ENCODE measurements around the gene GRM6.

Gene GRM6

DNA sequence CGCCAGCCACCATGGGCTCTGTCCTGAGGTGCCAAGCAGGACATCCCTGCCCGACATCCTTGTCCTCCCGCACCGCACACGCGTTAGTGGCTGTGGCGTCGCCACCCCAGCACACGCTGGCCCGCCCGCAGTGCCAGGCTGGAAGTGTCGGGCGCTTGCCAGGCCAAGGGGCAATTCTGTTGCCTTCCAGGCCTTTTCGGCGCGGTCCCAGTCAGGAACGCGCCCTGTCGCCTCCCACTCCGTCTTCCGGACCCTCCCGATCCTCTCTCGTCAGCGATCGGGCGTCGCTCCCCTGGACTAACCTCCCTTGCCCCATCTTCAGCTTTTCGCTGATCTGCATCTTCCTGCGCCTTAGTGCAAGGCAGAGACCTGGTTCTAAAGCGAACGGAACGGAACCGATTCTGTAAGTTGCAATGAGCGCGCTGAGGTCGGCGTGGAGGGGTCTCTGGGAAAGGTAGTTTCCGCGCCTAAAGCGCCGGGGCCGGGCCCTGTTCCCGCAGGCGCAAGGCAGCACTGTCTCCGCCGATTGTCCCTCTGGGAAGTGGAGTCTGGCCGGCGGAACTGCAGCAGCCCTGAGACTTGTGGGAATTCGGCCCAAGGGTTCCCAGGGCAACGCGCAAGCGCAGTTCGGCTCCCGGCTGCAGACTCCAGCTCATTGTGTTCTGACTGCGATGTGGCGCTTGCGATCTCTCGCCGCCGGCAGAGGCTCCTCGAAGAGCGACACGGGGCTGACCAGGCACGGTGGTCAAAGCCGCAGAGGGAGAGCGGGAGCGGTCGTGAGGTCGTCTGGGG is 54.4 kb downstream of the GRM6 start, which contains the start of gene ZNF454:
TSS of gene ZNF454 (plus strand) at position 630 of the 792 bp plus-strand sequence. CDS start 1,594 bp downstream, outside the sequence.
- H3K4me3 ChIP-seq (ENCODE audit: low read depth, low read length), result no peak within 1 kb of the TSS
- no peak for TF ChIP-seq CTCF (IDR thresholded peaks at IDR 0.05; ENCODE audit: insufficient read depth, low read depth, low read length, missing control alignments)
- DNase-seq (ENCODE audit: low read depth), result no peak

GRCh38 chr5:178931846-178932760 is 63.0 kb downstream of the GRM6 start:
- H3K4me3 ChIP-seq (ENCODE audit: low read depth, low read length), result no peak overlapping the region
- no peak for DNase-seq (ENCODE audit: low read depth)
- TF ChIP-seq CTCF (IDR thresholded peaks at IDR 0.05; ENCODE audit: insufficient read depth, low read depth, low read length, missing control alignments), result no peak
